ENCODE measurements around the gene PCSK9.
"Not testable (repeated sequence)": the region's sequence is repeated elsewhere in the genome, so short reads cannot be mapped to it uniquely, and the experiment has no call there.

Gene PCSK9

GRCh38 chr1:55010194-55010886, 29.0 kb upstream of the PCSK9 start:
- no peak for DNase-seq

- DNase-seq: no peak
Observed at GRCh38 chr1:55010887-55011217, 28.5 kb upstream of the PCSK9 start.

GRCh38 chr1:55012661-55013060, 26.7 kb upstream of the PCSK9 start:
- DNase-seq: no peak

- no peak for DNase-seq
Observed at GRCh38 chr1:55015123-55015522, 24.2 kb upstream of the PCSK9 start.

- peak; percentile 4 for DNase-seq
Observed at GRCh38 chr1:55015731-55016620, 23.4 kb upstream of the PCSK9 start.

GRCh38 chr1:55018395-55018794, 21.0 kb upstream of the PCSK9 start:
- no peak for DNase-seq

- DNase-seq: peak; percentile 85
Observed at GRCh38 chr1:55021942-55022546, 17.3 kb upstream of the PCSK9 start.

- not testable (repeated sequence) for DNase-seq
Observed at GRCh38 chr1:55024163-55024562, 15.2 kb upstream of the PCSK9 start.

- DNase-seq: not testable (repeated sequence)
Observed at GRCh38 chr1:55026682-55027081, 12.7 kb upstream of the PCSK9 start.

- DNase-seq: not testable (repeated sequence)
Observed at GRCh38 chr1:55031098-55031497, 8.2 kb upstream of the PCSK9 start.

GRCh38 chr1:55033265-55033614, 6.1 kb upstream of the PCSK9 start:
- no peak for DNase-seq

GRCh38 chr1:55034476-55035133, 4.7 kb upstream of the PCSK9 start:
- DNase-seq: no peak

GRCh38 chr1:55035904-55036303, 3.4 kb upstream of the PCSK9 start:
- no peak for DNase-seq

GRCh38 chr1:55037733-55038551, 1.4 kb upstream of the PCSK9 start:
- no peak for DNase-seq

- no peak for DNase-seq
Observed at GRCh38 chr1:55038552-55038838, 853 bp upstream of the PCSK9 start.

GRCh38 chr1:55038974-55039341, 390 bp upstream of the PCSK9 start:
- DNase-seq: no peak

- no peak for DNase-seq
Observed at GRCh38 chr1:55040083-55040932, 960 bp downstream of the PCSK9 start.

GRCh38 chr1:55040933-55041494, 1.7 kb downstream of the PCSK9 start:
- no peak for DNase-seq

GRCh38 chr1:55041613-55042012, 2.3 kb downstream of the PCSK9 start:
- DNase-seq: no peak

- no peak for DNase-seq
Observed at GRCh38 chr1:55043011-55043410, 3.7 kb downstream of the PCSK9 start.

GRCh38 chr1:55043726-55044125, 4.4 kb downstream of the PCSK9 start:
- DNase-seq: no peak

Data from amniotic stem cell (primary cell).